ENCODE data around the gene RBM25.

- no peak for TF ChIP-seq CTCF (IDR thresholded peaks at IDR 0.05)
- no peak for TF ChIP-seq POLR2A (IDR thresholded peaks at IDR 0.05)
Observed at GRCh38 chr14:73025544-73025943, 32.8 kb upstream of the RBM25 start.

All from testis (tissue), 2 donors.